Measurements from ENCODE around the gene PPIB. TPM values are rescaled to one million over a fixed set of nuclear protein-coding genes. Genes with fewer than 3 reads are reported as not detected.

Gene PPIB
- total RNA-seq, 1 donor, result 954 TPM

DNA sequence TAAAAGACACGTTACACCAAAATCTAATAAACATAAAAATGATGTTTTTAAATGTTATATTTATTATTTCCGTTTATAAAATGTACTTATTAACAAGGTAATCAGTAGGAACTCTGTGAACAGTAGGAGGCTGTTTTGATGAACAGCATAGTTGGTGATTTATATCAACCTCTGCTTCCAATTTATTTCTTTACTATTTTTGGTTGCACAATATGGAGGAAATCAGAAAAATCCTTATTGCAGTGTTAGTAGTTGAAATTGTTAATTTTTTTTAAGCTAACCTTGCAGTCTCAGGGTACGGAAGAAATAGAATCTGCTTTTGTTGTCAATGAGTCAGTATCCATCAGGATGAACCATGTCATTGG is 16.3 kb downstream of the PPIB start:
- no peaks in the 10 kb centered on the region for H4K20me1 ChIP-seq (ENCODE audit: insufficient read depth, low read length)
- TF ChIP-seq, protein P1, sequence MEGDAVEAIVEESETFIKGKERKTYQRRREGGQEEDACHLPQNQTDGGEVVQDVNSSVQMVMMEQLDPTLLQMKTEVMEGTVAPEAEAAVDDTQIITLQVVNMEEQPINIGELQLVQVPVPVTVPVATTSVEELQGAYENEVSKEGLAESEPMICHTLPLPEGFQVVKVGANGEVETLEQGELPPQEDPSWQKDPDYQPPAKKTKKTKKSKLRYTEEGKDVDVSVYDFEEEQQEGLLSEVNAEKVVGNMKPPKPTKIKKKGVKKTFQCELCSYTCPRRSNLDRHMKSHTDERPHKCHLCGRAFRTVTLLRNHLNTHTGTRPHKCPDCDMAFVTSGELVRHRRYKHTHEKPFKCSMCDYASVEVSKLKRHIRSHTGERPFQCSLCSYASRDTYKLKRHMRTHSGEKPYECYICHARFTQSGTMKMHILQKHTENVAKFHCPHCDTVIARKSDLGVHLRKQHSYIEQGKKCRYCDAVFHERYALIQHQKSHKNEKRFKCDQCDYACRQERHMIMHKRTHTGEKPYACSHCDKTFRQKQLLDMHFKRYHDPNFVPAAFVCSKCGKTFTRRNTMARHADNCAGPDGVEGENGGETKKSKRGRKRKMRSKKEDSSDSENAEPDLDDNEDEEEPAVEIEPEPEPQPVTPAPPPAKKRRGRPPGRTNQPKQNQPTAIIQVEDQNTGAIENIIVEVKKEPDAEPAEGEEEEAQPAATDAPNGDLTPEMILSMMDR (IDR thresholded peaks at IDR 0.05; ENCODE audit: extremely low read depth, low read depth, low read length), result no peak
- H3K79me2 ChIP-seq (ENCODE audit: insufficient read depth, low read length), result no peaks in the 10 kb centered on the region

DNA sequence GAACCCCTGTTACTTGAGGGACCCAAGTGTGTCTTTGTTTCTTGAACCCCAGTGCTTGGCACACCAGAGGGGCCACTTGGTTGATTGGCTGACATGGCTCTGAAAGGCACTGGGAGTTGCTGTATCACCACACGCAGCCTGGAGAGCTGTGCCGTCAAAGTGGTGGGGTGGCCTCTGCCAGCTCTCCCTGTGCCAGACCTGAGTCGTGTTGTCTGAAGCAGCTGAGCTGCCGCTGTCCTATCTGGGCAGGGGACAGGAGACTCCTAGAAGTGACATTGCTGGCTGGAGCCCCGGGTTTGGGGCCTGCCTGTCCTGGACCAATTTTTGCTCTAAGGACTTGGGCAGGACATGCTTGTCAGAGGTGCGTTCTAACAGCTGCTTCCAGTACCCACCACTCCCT is 16.8 kb downstream of the PPIB start:
- no peaks in the 10 kb centered on the region for H3K79me2 ChIP-seq (ENCODE audit: insufficient read depth, low read length)
- no peak overlapping the region for H3K4me2 ChIP-seq (ENCODE audit: insufficient read depth, low read length)
- peaks cover 3% of the 10 kb centered on the region for H3K27me3 ChIP-seq (ENCODE audit: insufficient read depth, low read length)
- H3K4me1 ChIP-seq (ENCODE audit: insufficient read depth, low read length), result peaks cover under 1% of the 10 kb centered on the region
- no peak for DNase-seq (ENCODE audit: insufficient read length, low spot score, missing footprints)
- H3K36me3 ChIP-seq (ENCODE audit: insufficient read depth, low read length), result peaks cover 25% of the 10 kb centered on the region
- TF ChIP-seq, protein P1 (IDR thresholded peaks at IDR 0.05; ENCODE audit: extremely low read depth, low read depth, low read length), result no peak
- H3K27ac ChIP-seq (ENCODE audit: low read depth, low read length), result no peak overlapping the region
- H3K9me3 ChIP-seq (ENCODE audit: low read depth, low read length), result no peaks in the 10 kb centered on the region
- H3K4me3 ChIP-seq (ENCODE audit: insufficient read depth, low read length), result no peak overlapping the region
- H4K20me1 ChIP-seq (ENCODE audit: insufficient read depth, low read length), result no peaks in the 10 kb centered on the region
- no peak overlapping the region for H2AFZ ChIP-seq (ENCODE audit: low read length)

More for the DNA sequence above, 16.3 kb downstream of the PPIB start:
- Histone ChIP-seq H3K27ac (ENCODE audit: low read depth, low read length) (no peak overlapping the region), H3K36me3 (ENCODE audit: insufficient read depth, low read length) (peaks cover 21% of the 10 kb centered on the region), H3K4me3 (ENCODE audit: insufficient read depth, low read length) (no peak overlapping the region), H3K9me3 (ENCODE audit: low read depth, low read length) (no peaks in the 10 kb centered on the region), H2AFZ (ENCODE audit: low read length) (no peak overlapping the region), H3K4me2 (ENCODE audit: insufficient read depth, low read length) (no peak overlapping the region), H3K4me1 (ENCODE audit: insufficient read depth, low read length) (peaks cover 3% of the 10 kb centered on the region), H3K27me3 (ENCODE audit: insufficient read depth, low read length) (peaks cover 5% of the 10 kb centered on the region)
- no peak for DNase-seq (ENCODE audit: insufficient read length, low spot score, missing footprints)

DNA sequence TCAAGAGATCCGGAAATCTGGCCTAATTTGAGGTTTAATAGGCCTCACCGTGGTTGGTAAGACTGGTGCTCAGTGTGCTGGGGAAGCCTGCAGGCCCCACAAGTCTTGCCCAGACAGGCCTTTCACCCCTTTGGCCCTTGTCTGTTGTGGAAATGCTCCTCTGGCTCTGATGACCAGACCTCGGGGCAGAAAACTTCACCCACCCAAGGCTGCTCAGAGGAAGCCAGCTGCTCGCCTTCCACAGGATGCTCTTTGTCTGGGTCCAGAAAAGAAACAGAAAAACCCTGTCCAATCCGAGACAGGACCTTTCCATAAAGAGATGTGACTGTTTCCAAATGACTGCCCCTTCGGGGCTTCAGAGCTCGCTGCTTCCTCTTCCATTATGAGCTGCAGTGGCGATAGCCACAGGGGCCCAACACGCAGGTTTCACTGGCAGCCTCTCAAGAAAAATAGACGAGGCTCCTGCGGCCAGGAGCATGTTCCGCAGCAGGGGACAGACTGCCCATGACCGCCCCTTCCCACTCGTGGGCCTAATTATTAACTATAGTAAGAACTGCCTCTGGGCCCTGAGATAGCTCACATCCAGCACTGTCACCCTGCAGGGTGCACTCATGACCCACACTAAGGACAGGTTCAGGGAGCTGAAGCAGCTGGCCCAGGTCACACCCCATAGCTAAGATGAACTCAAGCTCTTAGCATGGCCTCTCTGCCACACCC is 18.1 kb downstream of the PPIB start:
- H3K36me3 ChIP-seq (ENCODE audit: insufficient read depth, low read length), result peaks cover 25% of the 10 kb centered on the region
- H3K4me3 ChIP-seq (ENCODE audit: insufficient read depth, low read length), result no peak overlapping the region
- H3K27me3 ChIP-seq (ENCODE audit: insufficient read depth, low read length), result no peaks in the 10 kb centered on the region
- H3K79me2 ChIP-seq (ENCODE audit: insufficient read depth, low read length), result no peaks in the 10 kb centered on the region
- no peak overlapping the region for H2AFZ ChIP-seq (ENCODE audit: low read length)
- TF ChIP-seq, protein P1 (IDR thresholded peaks at IDR 0.05; ENCODE audit: extremely low read depth, low read depth, low read length), result no peak
- H3K4me2 ChIP-seq (ENCODE audit: insufficient read depth, low read length), result no peak overlapping the region
- no peaks in the 10 kb centered on the region for H3K9me3 ChIP-seq (ENCODE audit: low read depth, low read length)
- no peaks in the 10 kb centered on the region for H4K20me1 ChIP-seq (ENCODE audit: insufficient read depth, low read length)
- DNase-seq (ENCODE audit: insufficient read length, low spot score, missing footprints), result no peak
- no peaks in the 10 kb centered on the region for H3K4me1 ChIP-seq (ENCODE audit: insufficient read depth, low read length)
- no peak overlapping the region for H3K27ac ChIP-seq (ENCODE audit: low read depth, low read length)

DNA sequence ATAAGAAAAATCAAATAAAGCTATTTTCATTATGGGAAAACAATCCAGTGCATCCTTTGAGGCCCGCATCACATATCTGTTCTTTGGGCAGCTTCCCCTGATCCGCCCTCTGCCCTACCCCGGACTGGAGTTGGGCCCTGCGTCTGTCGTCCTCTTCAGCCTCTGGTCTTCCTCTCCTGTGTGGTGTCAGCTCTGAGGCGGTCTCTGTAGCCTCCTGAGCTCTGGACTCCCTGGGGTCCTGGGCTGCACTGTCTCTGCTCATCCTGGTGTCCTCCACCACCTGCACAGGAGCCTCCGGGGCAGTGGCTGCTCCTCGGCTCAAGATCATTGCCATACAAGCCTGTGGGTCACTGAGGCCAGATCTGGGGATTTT is 18.6 kb downstream of the PPIB start:
- Histone ChIP-seq H3K4me3 (ENCODE audit: insufficient read depth, low read length) (no peak overlapping the region), H3K27me3 (ENCODE audit: insufficient read depth, low read length) (no peaks in the 10 kb centered on the region), H3K4me2 (ENCODE audit: insufficient read depth, low read length) (no peak overlapping the region), H3K79me2 (ENCODE audit: insufficient read depth, low read length) (no peaks in the 10 kb centered on the region), H3K36me3 (ENCODE audit: insufficient read depth, low read length) (peaks cover 25% of the 10 kb centered on the region), H3K9me3 (ENCODE audit: low read depth, low read length) (no peaks in the 10 kb centered on the region), H3K27ac (ENCODE audit: low read depth, low read length) (no peak overlapping the region), H3K4me1 (ENCODE audit: insufficient read depth, low read length) (no peaks in the 10 kb centered on the region), H2AFZ (ENCODE audit: low read length) (no peak overlapping the region), H4K20me1 (ENCODE audit: insufficient read depth, low read length) (no peaks in the 10 kb centered on the region)
- TF ChIP-seq, protein P1 (IDR thresholded peaks at IDR 0.05; ENCODE audit: extremely low read depth, low read depth, low read length), result no peak
- no peak for DNase-seq (ENCODE audit: insufficient read length, low spot score, missing footprints)

Measured in osteoblast (primary cell).